Activated T-cell treated with anti-CD3 and anti-CD28 coated beads for 24 hours (primary cell): ENCODE measurements around the gene ATXN10.
"Not testable (repeated sequence)": the region's sequence is repeated elsewhere in the genome, so short reads cannot be mapped to it uniquely, and the experiment has no call there.

Experiments
- DNase-seq: peaks from one replicate; pipeline ENCODE4 v3.0.0-alpha.2; 2020; ENCODE audit warnings: low read depth

ATXN10 gene

GRCh38 chr22:45642986-45643385 lies 28.6 kb upstream of the ATXN10 start:
- no peak for DNase-seq

- DNase-seq, result no peak
These were observed 26.9 kb upstream of the ATXN10 start for GRCh38 chr22:45644714-45645113.

GRCh38 chr22:45645150-45645525 lies 26.5 kb upstream of the ATXN10 start:
- DNase-seq, result no peak

DNA sequence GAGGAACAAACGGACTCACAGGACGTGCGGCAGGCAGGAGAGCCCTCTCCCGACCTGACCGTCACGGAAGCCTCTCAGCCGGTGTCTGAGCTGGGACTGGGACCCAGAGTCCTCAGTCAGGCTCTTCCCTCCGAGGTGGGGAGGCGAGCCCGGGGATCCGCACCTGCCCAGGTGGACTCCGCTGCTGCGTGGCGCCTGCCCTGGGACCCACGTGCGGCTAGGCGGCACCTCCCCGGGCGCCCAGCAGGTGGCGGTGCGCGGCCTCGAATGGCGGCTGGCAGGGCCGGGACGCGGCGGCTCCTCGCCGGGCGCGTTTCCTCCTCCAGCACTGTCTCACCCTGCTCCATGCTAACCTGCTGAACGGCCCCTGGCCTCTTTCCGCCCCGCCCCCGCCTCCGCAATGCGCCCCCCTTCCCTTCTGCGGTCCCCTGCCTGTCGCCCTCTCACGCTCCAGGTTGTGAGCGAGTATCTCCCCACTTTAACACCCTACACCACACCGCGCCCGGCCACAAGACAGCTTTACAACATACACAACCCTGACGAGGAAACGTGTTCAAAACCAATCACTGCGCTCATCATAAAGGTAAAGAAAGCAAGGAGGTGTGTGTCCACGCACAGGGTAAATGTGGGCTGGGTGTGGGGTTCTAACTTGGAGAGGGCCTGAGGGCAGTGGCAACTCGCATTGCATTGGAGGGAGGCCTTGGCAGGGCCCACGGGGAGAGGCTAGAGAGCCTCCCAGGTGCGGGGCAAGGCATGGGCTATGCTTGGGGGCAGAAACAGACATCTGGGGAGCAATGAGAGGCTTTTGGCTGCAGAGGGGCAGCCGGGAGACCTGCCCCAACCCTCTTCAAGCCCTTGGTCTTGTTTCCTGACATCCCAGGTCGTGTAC lies 25.9 kb upstream of the ATXN10 start:
- peak; percentile 73 for DNase-seq

- no peak for DNase-seq
These were observed 24.0 kb upstream of the ATXN10 start for GRCh38 chr22:45647532-45648225.

DNA sequence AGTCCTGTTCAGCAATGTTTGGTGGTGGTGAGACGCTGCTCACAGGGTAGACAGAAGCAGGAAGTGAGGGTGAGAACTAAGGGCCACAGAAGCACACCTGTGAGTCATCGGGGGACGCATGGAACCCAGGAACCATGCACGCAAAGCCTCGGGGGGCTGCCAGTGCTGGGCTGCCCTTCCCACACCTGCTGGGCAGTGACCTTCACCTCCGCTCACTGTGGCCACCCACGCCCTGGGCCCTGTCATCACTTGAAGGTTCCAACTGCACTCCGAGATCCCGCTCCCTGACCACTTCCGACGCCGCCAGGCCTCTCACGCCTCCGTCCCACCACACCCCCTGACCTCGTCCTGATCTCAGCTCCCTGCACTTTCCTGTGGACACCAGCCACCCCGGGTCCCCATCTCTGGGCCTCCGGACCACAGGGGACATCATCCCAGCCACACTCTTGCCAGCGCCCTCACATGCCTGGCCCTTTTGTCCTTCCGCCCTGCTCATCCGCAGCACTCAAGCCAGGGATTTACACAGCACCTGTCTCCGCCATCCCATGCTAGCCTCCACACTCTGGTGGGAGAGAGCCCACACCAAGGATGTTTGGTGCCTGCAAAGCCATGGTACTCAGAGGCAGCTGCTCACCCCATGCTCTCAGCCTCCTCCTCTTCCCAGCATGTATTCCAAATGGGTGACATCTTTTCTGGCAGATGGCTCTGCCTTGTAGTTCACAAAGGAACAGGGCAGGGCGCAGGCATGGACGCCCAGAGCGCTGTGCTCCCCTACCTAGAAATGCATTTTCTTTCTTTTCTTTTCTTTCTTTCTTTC lies 23.1 kb upstream of the ATXN10 start:
- no peak for DNase-seq

GRCh38 chr22:45649809-45650208 lies 21.8 kb upstream of the ATXN10 start:
- DNase-seq, result no peak

GRCh38 chr22:45650721-45651120 lies 20.9 kb upstream of the ATXN10 start:
- no peak for DNase-seq

DNA sequence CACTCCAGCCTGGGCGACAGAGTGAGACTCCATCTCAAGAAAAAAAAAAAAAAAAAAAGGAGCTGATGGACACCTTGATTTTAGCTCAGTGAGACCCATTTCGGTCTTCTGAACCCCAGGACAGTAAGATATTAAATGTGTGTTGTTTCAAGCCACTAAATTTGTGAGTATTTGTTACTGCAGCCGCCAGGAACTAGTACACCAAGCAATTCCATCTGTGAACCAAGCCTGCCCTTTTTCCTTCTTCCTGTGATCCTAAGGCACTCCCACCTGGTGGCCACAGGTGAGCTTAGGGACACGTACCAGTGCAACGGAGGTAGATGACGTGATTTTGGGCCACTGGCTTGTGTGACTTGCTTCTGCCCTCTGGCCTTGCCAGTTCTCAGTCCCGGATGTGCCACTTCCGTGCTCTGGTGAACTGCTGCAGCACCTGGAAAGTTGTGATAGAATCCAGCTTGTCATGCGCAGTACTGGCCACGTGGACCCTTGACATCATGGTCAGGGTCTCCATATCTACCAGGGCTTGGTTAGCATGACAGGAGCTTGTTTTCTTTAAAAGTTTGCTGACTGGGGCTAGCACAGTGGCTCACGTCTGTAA lies 19.6 kb upstream of the ATXN10 start:
- DNase-seq, result no peak

- DNase-seq, result no peak
These were observed 15.1 kb upstream of the ATXN10 start for GRCh38 chr22:45656577-45656976.

DNA sequence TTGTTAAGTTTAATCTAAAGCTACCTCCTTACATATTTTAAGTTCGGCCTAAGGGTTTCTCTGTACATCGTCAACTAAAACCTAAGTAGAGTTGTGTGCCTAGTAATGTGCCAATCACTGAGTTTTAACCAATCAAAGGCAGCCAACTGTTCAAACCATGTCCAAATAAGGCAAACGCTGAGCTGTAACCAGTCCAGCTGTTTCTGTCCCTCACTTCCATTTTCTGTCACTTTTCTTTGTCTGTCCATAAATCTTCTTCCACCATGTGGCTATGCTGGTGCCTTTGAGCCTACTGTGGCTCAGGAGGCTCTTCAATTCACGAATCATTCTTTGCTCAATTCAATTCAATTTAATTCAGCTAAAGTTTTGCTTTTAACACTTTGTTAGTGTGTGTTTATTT lies 13.9 kb upstream of the ATXN10 start:
- no peak for DNase-seq

GRCh38 chr22:45664136-45664646 lies 7.4 kb upstream of the ATXN10 start:
- no peak for DNase-seq

DNA sequence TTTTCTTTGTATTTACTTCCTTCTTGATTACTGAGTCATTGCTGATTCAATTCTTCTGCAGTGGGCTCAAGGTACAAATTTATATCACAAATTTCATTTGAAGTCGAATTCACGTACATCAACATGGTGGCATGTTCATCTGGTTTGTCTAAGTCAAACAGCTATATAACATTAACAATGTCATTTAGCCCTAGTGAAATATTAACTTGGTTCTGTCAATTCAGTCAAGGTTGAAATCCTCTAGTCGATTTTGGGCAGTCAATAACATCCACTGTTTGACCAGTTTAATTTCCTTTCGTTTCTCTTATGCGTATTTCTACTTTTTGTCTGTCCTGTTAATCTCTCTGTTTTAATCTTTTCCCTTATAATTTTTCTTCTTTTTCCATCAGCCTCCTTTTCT lies 4.1 kb upstream of the ATXN10 start:
- no peak for DNase-seq

GRCh38 chr22:45670363-45670762 lies 1.3 kb upstream of the ATXN10 start:
- DNase-seq, result not testable (repeated sequence)

DNA sequence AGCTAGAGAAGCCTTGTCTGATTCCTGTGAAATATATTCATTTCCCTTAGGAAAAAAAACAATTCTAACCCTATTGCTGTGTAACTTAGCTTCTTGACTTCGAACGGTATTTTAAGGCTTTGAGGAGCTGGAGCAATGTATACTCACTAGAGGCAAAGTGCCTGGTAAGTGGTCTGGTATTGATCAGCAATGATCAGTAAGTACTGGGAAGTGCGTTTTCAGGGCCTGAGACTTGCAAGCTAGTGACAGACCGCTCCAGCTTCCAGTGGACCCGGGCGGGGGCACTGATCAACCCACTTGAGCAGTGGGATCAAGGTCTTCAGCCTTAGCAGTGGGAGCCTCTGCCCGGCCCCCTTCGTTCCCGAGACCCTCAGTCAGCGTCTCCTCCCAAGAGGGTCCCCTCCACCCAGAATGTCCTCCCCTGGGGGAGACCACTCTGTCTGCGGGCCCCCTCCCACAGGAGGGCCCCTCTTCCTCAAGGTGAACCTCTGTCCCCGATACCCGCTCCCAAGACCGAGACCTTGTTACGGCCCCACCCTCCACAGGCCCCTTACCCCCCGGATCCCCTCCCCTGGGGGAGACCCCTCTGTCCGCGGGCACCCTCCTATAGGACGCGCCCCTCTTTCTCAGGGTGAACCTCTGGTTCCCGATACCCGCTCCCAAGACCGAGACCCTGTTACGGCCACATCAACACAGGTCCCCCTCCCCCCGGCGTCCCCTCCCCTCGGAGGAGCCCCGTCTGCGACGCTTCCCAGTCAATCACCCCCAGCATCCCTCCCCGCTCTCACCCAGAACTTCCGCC lies 452 bp upstream of the ATXN10 start:
- DNase-seq, result no peak

DNA sequence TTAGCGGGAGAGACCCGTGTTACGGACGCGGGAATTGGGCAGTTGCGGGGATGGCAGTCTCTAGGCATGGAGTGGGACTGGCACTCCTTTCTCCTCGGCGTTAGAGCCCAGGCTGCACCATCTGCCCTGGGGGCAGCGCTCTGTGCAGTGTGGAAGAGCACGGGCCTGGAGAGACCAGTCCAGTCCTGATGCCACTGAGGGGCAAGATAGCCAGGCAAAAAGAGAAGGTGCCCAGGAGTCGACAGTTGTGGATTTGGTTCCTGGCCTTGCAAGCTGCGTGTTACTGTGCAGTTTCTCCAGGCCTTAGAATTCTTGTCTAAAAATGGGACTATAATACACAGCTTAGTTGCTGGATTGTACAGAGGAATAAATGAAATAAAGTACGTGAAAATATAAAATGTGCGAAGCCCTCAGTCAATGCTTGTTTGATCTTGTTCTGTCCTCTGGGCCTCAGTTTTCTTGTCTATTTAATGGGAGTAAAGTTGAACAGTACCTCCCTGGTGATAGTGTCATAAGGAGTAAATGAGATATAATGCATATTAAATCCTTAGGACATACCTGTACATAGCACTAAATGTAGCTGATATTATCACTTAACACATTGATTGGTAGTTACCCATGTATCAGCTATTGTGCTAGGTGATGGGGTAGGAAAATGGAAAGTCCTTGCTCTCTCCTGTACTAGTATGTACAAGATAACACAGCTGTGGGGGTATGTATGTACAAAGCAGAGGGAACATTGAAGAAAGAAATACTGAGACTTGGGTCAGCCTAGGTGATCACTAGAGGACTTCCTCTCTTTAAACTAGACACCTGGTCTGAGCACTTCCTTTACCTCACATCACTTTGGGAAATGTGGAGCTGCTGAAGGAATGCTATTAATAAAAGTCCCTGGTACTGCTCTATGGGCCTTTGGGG lies 1.2 kb downstream of the ATXN10 start:
- DNase-seq, result no peak

DNA sequence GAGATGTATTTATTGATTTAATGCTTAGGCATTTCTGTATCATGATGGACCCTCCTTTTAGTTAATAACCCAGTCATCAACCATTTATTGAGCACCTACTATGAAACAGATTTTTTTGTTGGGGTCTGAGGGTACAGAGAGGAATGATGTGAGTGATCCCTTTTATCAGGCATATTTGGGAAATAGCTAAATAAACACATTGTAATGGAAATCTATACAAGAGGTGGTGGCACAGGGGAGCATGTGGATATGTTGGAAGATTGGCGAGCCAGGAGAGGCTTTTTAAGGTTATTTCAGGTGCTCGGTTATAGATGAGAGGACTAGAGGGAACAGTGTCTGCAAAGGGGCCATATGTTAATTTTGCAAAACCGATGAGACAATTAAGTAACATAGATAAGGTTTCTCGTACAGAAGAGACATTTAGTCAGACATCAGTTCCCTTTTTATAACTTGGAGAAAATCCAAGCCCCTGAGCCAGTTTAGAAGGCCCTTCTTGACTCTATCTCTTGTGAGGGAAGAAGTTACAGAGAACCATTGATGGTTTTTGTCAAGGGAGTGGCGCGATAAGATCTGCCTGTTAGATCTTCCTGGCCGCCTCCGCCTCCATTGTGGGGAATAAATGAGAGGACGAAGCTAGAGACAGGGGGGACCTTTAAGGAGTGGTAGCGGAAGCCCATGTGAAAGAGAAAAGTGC lies 2.0 kb downstream of the ATXN10 start:
- no peak for DNase-seq

- DNase-seq, result no peak
These were observed 4.4 kb downstream of the ATXN10 start for GRCh38 chr22:45676024-45676423.

DNA sequence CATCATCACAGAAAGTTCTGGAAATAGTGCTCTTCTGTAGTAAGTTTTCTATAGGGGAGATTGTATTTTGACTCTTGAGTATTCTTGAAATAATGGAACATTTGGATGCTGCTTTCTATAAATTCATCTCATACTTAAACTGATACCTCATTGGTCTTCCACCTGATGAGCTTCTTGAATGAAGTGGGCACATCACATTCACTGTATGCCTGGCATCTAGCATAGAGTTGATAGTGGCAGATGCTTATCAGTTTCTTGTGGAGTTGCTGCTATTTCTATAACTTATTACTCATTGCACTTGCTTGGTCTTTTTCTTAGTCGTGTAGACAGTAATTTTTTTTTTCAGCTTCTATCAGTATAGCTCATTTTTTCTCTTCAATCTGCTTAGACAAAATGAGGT lies 5.4 kb downstream of the ATXN10 start:
- no peak for DNase-seq
